Measurements from ENCODE around the gene ERC2. TPM values are rescaled to one million over a fixed set of nuclear protein-coding genes. Genes with fewer than 3 reads are reported as not detected.

ERC2 gene
- total RNA-seq, 1 donor from 2014 or later: 0.99 TPM

DNA sequence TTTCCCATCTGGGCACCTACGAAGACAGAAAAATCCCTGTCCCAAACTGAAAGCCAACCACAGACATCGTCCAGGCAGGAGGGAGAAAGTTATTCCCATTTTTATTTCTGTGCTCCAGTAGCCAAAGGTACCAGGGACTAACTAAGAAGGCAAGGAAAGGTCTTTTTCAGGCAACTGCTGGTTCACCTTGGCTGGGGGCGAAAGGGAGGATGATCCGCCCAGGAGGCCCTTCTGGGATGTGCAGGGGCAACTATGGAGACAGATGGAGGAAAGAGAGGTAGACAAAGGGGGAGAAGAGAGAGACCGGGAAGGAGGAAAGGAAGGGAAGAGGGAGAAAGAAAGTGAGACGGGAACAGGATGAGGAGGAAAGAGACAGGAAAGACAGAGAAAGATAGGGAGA, 994.5 kb downstream of the ERC2 start:
- TF ChIP-seq, protein P1, sequence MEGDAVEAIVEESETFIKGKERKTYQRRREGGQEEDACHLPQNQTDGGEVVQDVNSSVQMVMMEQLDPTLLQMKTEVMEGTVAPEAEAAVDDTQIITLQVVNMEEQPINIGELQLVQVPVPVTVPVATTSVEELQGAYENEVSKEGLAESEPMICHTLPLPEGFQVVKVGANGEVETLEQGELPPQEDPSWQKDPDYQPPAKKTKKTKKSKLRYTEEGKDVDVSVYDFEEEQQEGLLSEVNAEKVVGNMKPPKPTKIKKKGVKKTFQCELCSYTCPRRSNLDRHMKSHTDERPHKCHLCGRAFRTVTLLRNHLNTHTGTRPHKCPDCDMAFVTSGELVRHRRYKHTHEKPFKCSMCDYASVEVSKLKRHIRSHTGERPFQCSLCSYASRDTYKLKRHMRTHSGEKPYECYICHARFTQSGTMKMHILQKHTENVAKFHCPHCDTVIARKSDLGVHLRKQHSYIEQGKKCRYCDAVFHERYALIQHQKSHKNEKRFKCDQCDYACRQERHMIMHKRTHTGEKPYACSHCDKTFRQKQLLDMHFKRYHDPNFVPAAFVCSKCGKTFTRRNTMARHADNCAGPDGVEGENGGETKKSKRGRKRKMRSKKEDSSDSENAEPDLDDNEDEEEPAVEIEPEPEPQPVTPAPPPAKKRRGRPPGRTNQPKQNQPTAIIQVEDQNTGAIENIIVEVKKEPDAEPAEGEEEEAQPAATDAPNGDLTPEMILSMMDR (IDR thresholded peaks at IDR 0.05; ENCODE audit: borderline replicate concordance): no peak
- no peaks in the 10 kb centered on the region for H3K9me3 ChIP-seq (replicated peaks)
- no peaks in the 10 kb centered on the region for H3K27me3 ChIP-seq (ENCODE audit: low read depth)
- no peak overlapping the region for H3K4me3 ChIP-seq
- H3K4me1 ChIP-seq: peaks cover 6% of the 10 kb centered on the region
- H3K36me3 ChIP-seq: no peaks in the 10 kb centered on the region
- intact Hi-C loops (cut with micrococcal nuclease): no loop called here
- H3K27ac ChIP-seq (replicated peaks): no peak overlapping the region
- DNase-seq: no peak

GRCh38 chr3:55471522-55472280, 996.6 kb downstream of the ERC2 start:
- Histone ChIP-seq H3K4me3 (no peak overlapping the region), H3K4me1 (peaks cover 6% of the 10 kb centered on the region), H3K36me3 (no peaks in the 10 kb centered on the region), H3K27me3 (ENCODE audit: low read depth) (no peaks in the 10 kb centered on the region), H3K27ac (replicated peaks) (peak overlapping the region; percentile 71), H3K9me3 (replicated peaks) (no peaks in the 10 kb centered on the region)
- TF ChIP-seq, protein P1 (IDR thresholded peaks at IDR 0.05; ENCODE audit: borderline replicate concordance): no peak
- intact Hi-C loops (cut with micrococcal nuclease): no loop called here
- peak; percentile 66 for DNase-seq

GRCh38 chr3:55471084-55471483, 997.2 kb downstream of the ERC2 start:
- Histone ChIP-seq H3K27me3 (ENCODE audit: low read depth) (no peaks in the 10 kb centered on the region), H3K4me3 (no peak overlapping the region), H3K27ac (replicated peaks) (peak overlapping the region; percentile 71), H3K9me3 (replicated peaks) (no peaks in the 10 kb centered on the region), H3K4me1 (peaks cover 6% of the 10 kb centered on the region), H3K36me3 (no peaks in the 10 kb centered on the region)
- DNase-seq: no peak
- TF ChIP-seq, protein P1 (IDR thresholded peaks at IDR 0.05; ENCODE audit: borderline replicate concordance): no peak
- intact Hi-C loops (cut with micrococcal nuclease): no loop called here

DNA sequence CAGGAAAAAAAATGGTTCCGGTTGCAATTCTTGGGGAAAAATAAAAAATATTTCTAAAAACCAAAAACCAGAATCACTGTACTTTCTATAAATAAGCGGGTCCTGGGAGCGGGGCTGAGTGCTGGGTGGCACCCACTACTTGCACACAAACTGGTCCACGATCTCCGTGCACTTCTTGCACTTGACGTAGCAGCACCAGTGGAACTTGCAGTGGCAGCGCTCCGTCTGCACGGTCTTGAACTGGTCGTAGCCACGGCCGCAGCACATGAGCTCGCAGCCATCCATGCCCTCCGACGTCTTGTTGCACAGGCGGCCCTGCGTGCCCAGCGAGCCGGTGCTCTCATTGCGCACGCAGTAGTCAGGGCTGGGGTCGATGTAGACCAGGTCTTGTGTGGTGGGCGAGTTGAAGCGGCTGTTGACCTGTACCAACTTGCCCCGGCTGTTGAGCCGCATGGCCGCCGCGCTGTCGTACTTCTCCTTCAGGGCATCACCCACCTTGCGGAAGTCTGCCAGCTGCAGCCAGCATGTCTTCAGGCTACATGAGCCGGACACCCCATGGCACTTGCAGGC, 998.2 kb downstream of the ERC2 start:
- H3K27ac ChIP-seq (replicated peaks): no peak overlapping the region
- TF ChIP-seq, protein P1 (IDR thresholded peaks at IDR 0.05; ENCODE audit: borderline replicate concordance): no peak
- H3K27me3 ChIP-seq (ENCODE audit: low read depth): no peaks in the 10 kb centered on the region
- no peaks in the 10 kb centered on the region for H3K9me3 ChIP-seq (replicated peaks)
- intact Hi-C loops (cut with micrococcal nuclease): no loop called here
- peaks cover 6% of the 10 kb centered on the region for H3K4me1 ChIP-seq
- no peak overlapping the region for H3K4me3 ChIP-seq
- DNase-seq: no peak
- H3K36me3 ChIP-seq: no peaks in the 10 kb centered on the region

- H3K27me3 ChIP-seq (ENCODE audit: low read depth): no peaks in the 10 kb centered on the region
- H3K9me3 ChIP-seq (replicated peaks): no peaks in the 10 kb centered on the region
- H3K4me3 ChIP-seq: no peak overlapping the region
- peaks cover 6% of the 10 kb centered on the region for H3K4me1 ChIP-seq
- no peaks in the 10 kb centered on the region for H3K36me3 ChIP-seq
- intact Hi-C loops (cut with micrococcal nuclease): no loop called here
- no peak for DNase-seq
- TF ChIP-seq, protein P1 (IDR thresholded peaks at IDR 0.05; ENCODE audit: borderline replicate concordance): no peak
- H3K27ac ChIP-seq (replicated peaks): no peak overlapping the region
These were observed 1000.0 kb downstream of the ERC2 start for GRCh38 chr3:55468251-55468650.
